GM12801 (cell line): ENCODE measurements around the gene MDM2.

Experiments
- CTCF ChIP-seq: IDR thresholded peaks from one replicate; pipeline ENCODE4 v1.5.1; 2011; ENCODE audit warnings: control low read depth; ENCODE audit not compliant: insufficient read length; ENCODE audit errors: extremely low read depth

Gene MDM2

DNA sequence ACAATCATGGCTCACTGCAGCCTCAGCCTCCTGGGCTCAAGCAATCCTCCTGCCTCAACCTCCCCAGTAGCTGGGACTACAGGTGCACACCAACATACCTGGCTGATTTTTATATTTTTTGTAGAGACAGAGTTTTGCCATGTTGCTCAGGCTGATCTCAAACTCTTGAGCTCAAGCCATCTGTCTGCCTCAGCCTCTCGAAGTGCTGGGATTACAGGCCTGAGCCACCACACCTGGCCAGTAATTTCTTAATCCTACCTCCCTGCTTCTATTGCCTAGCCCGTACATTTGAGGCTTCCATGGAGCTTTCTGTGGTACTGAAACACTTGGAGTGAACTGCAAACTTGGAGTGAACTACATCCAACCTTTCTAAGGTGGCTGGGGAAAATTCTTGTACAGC, 41.3 kb upstream of the MDM2 start:
- TF ChIP-seq CTCF = no peak

GRCh38 chr12:68767191-68767590, 40.8 kb upstream of the MDM2 start:
- no peak for TF ChIP-seq CTCF

- no peak for TF ChIP-seq CTCF
Measured at GRCh38 chr12:68768431-68768939, 39.5 kb upstream of the MDM2 start.

GRCh38 chr12:68769941-68770340, 38.0 kb upstream of the MDM2 start:
- no peak for TF ChIP-seq CTCF

DNA sequence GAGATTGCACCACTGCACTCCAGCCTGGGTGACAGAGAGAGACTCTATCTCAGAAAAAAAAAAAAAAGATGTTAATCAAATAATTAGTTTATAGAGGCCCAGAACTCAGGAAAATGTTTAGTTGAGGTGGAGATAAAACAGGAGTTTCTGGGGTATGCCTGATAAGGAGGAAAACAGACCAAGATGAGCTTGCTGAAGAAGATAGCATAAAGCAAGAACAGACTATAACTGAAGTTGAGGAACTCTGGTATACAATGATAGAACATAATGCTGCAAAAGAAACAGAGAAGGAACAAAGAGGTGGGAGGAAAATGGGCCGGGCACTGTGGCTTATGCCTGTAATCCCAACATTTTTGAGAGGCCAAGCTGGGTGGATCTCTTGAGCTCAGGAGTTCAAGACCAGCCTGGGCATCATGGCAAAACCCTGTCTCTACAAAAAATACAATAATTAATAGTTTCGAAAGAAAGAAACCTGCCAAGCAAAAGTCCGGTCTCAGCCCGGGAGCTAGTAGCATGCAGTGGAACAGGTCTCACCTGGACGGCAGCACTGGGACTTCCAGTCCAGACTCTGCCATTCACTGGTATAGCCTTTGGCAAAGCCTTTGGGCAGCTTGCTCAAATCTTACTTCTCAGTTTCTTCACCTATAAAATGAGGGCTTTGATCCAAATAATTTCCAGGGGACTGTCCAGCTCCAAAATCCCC, 36.6 kb upstream of the MDM2 start:
- no peak for TF ChIP-seq CTCF

DNA sequence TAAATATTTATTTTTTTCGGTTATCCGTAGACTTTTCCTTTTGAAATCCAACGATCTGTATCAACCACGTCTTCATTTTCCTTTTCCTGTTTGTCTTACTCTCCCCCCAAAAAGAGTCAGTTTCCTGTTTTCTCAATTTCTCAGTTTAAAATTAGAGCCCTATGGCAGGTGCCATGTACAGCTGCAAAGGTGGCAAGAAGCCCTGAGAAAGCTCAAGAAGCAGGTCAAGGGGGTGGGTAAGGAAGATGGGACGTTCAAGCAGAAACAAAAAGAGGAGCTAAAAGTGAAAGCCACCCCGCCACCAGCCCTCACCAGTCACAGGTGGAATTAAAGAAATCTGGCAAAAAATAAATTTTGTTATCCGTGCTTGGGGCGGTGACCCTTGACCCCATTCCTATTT, 35.3 kb upstream of the MDM2 start:
- no peak for TF ChIP-seq CTCF

- no peak for TF ChIP-seq CTCF
Measured at GRCh38 chr12:68773582-68773981, 34.4 kb upstream of the MDM2 start.

GRCh38 chr12:68775121-68775630, 32.8 kb upstream of the MDM2 start:
- TF ChIP-seq CTCF = no peak
